SK-N-SH (cell line): ENCODE data around the gene DROSHA. TPM values are rescaled to one million over a fixed set of nuclear protein-coding genes. Genes with fewer than 3 reads are reported as not detected.

Experiments
- CTCF ChIA-PET: fragments of 300-600, 350-600 bp; formaldehyde crosslinking; extraction: SDS; loops from one replicate; lab custom pipeline; 2021; lab: Yijun Ruan, JAX
- POLR2A ChIA-PET: fragments of 350-600 bp; sonication (Branson Sonifier 250); formaldehyde crosslinking; extraction: SDS; loops from one replicate; lab custom pipeline; 2020; ENCODE audit warnings: antibody characterized with exemption, inconsistent platforms; lab: Yijun Ruan, JAX
- DNase-seq: peaks from one replicate; pipeline ENCODE4 v3.0.0; 2012
- H2AFZ ChIP-seq: fragments of 200-600 bp; sonication (generic); 2 replicates; pipeline ENCODE4 v1.8.1; 2016; ENCODE audit warnings: antibody characterized with exemption, mild to moderate bottlenecking, low read depth
- H3F3A ChIP-seq: fragments of 200-600 bp; sonication (generic); replicated peaks from 2 replicates; pipeline ENCODE3; 2016; ENCODE audit warnings: antibody characterized with exemption, mild to moderate bottlenecking; ENCODE audit not compliant: insufficient read depth
- H3K27ac ChIP-seq, 2 experiments: fragments of 200-500 bp in 1 of 2; fragments of 200-600 bp in 1 of 2; sonication (Bioruptor generic) in 1 of 2; sonication (generic), shearing (Covaris generic) in 1 of 2; 2 replicates each; pipeline versions ENCODE4 v1.5.1 to v1.6.1; 2014 to 2016; ENCODE audit warnings: low read depth in 2 of 2, inconsistent platforms in 1 of 2, low read length in 1 of 2, mild to moderate bottlenecking in 1 of 2, mixed read lengths in 1 of 2
- H3K27me3 ChIP-seq: fragments of 200-600 bp; sonication (generic), shearing (Covaris generic); 2 replicates; pipeline ENCODE4 v1.6.1; 2016; ENCODE audit warnings: mixed run types; ENCODE audit not compliant: insufficient read depth
- H3K36me3 ChIP-seq, 2 experiments: fragments of 200-500 bp in 1 of 2; fragments of 200-600 bp in 1 of 2; sonication (Bioruptor generic) in 1 of 2; sonication (generic) in 1 of 2; replicated peaks in 1 of 2; 2 replicates each; pipeline versions ENCODE3 to v1.5.1; 2014 to 2016; ENCODE audit warnings: low read length in 1 of 2, mild to moderate bottlenecking in 1 of 2; ENCODE audit not compliant: insufficient read depth in 2 of 2, control insufficient read depth in 1 of 2
- H3K4me1 ChIP-seq, 2 experiments: fragments of 200-500 bp in 1 of 2; fragments of 200-600 bp in 1 of 2; sonication (Bioruptor generic) in 1 of 2; sonication (generic), shearing (Covaris generic) in 1 of 2; 2 replicates each; pipeline versions ENCODE4 v1.5.1 to v1.6.1; 2014 to 2016; ENCODE audit warnings: low read depth in 1 of 2, low read length in 1 of 2, mixed run types in 1 of 2; ENCODE audit not compliant: insufficient read depth in 2 of 2, control insufficient read depth in 1 of 2
- H3K4me2 ChIP-seq: fragments of 200-600 bp; sonication (generic), shearing (Covaris generic); 2 replicates; pipeline ENCODE4 v1.6.1; 2017; ENCODE audit warnings: mixed run types
- H3K4me3 ChIP-seq, 2 experiments: fragments of 200-500 bp in 1 of 2; fragments of 200-600 bp in 1 of 2; sonication (Bioruptor generic) in 1 of 2; sonication (generic), shearing (Covaris generic) in 1 of 2; 2 replicates each; pipeline versions ENCODE4 v1.5.1 to v1.8.1; 2014 to 2016; ENCODE audit warnings: low read depth in 2 of 2, inconsistent platforms in 1 of 2, low read length in 1 of 2, mild to moderate bottlenecking in 1 of 2, mixed read lengths in 1 of 2, moderate library complexity in 1 of 2
- H3K79me2 ChIP-seq: fragments of 200-600 bp; sonication (generic); 2 replicates; pipeline ENCODE4 v1.8.1; 2017; ENCODE audit warnings: mild to moderate bottlenecking; ENCODE audit not compliant: insufficient read depth
- H3K9ac ChIP-seq: fragments of 200-600 bp; sonication (generic); 2 replicates; pipeline ENCODE4 v1.6.1; 2017; ENCODE audit warnings: mixed run types
- H3K9me2 ChIP-seq: fragments of 200-600 bp; sonication (generic); 2 replicates; pipeline ENCODE4 v1.6.1; 2017; ENCODE audit warnings: mixed run types
- H3K9me3 ChIP-seq: fragments of 200-600 bp; sonication (generic); 2 replicates; pipeline ENCODE4 v1.6.1; 2017; ENCODE audit warnings: mixed run types, mild to moderate bottlenecking, moderate library complexity
- H4K20me1 ChIP-seq: fragments of 200-600 bp; sonication (generic); 2 replicates; pipeline ENCODE4 v1.6.1; 2017; ENCODE audit warnings: mild to moderate bottlenecking, mixed run types; ENCODE audit not compliant: insufficient read depth
- CHD2 ChIP-seq: fragments of 150-350 bp; IDR thresholded peaks from 2 replicates; pipeline ENCODE4 v1.6.1; 2018; ENCODE audit warnings: low read length; ENCODE audit not compliant: partially characterized antibody
- CTCF ChIP-seq: fragments of 200-600 bp; sonication (generic); IDR thresholded peaks from 2 replicates; pipeline ENCODE4 v1.6.1; 2017; ENCODE audit warnings: antibody characterized with exemption, mild to moderate bottlenecking, moderate library complexity
- FOSL2 ChIP-seq: IDR thresholded peaks from 2 replicates; pipeline ENCODE4 v1.4.0; 2012; ENCODE audit warnings: low read depth, mild to moderate bottlenecking, moderate library complexity, borderline replicate concordance
- FOXJ3 ChIP-seq: sonication (generic); formaldehyde crosslinking; IDR thresholded peaks from 2 replicates; pipeline ENCODE4 v1.5.1; 2020; ENCODE audit warnings: mild to moderate bottlenecking, missing genetic modification reagents
- FOXM1 ChIP-seq: IDR thresholded peaks from 2 replicates; pipeline ENCODE4 v1.4.0; 2012; ENCODE audit warnings: low read depth, mild to moderate bottlenecking
- GABPA ChIP-seq: IDR thresholded peaks from 2 replicates; pipeline ENCODE4 v1.4.0; 2012; ENCODE audit warnings: low read depth, mild to moderate bottlenecking
- GATA2 ChIP-seq: sonication (generic); formaldehyde crosslinking; IDR thresholded peaks from 2 replicates; pipeline ENCODE4 v1.5.0; 2020; ENCODE audit warnings: mild to moderate bottlenecking, missing genetic modification reagents
- IRF3 ChIP-seq: fragments of 150-350 bp; IDR thresholded peaks from 2 replicates; pipeline ENCODE4 v1.6.1; 2016; ENCODE audit warnings: mild to moderate bottlenecking, low read depth, low read length
- MAX ChIP-seq: IDR thresholded peaks from 2 replicates; pipeline ENCODE4 v1.4.0; 2012; ENCODE audit warnings: low read depth
- MXI1 ChIP-seq: IDR thresholded peaks from 2 replicates; pipeline ENCODE4 v1.6.1; 2012; ENCODE audit warnings: mild to moderate bottlenecking, low read depth, low read length, improper control_type of control experiment
- NFIC ChIP-seq: IDR thresholded peaks from 2 replicates; pipeline ENCODE4 v1.4.0; 2012; ENCODE audit warnings: borderline replicate concordance
- NRF1 ChIP-seq: IDR thresholded peaks from 2 replicates; pipeline ENCODE4 v1.6.1; 2012; ENCODE audit warnings: low read depth, mild to moderate bottlenecking, low read length
- PBX3 ChIP-seq: IDR thresholded peaks from 2 replicates; pipeline ENCODE4; 2012
- POLR2AphosphoS5 ChIP-seq: IDR thresholded peaks from 2 replicates; pipeline ENCODE4 v1.6.1; 2012; ENCODE audit warnings: low read depth, low read length
- RAD21 ChIP-seq: IDR thresholded peaks from 2 replicates; pipeline ENCODE4 v1.6.1; 2012; ENCODE audit warnings: mild to moderate bottlenecking, low read length
- REST ChIP-seq: IDR thresholded peaks from 2 replicates; pipeline ENCODE4 v1.6.1; 2012; ENCODE audit warnings: mild to moderate bottlenecking, low read depth, low read length, moderate library complexity
- SIN3A ChIP-seq: IDR thresholded peaks from 2 replicates; pipeline ENCODE4 v1.6.1; 2012; ENCODE audit warnings: low read depth, mild to moderate bottlenecking, low read length, moderate library complexity, borderline replicate concordance
- SMC3 ChIP-seq: IDR thresholded peaks from 2 replicates; pipeline ENCODE4 v1.6.1; 2012; ENCODE audit warnings: low read depth, low read length, improper control_type of control experiment
- TCF12 ChIP-seq: IDR thresholded peaks from 2 replicates; pipeline ENCODE4 v1.4.0; 2012
- USF1 ChIP-seq: IDR thresholded peaks from 2 replicates; pipeline ENCODE4 v1.4.0; 2012; ENCODE audit warnings: low read depth, borderline replicate concordance
- WGBS: methylation state at CpG from one replicate; pipeline ENCODE4 v1.1.6; 2017; ENCODE audit warnings: low lambda C conversion rate; 5-methylcytosine and 5-hydroxymethylcytosine counted together
- polyA plus RNA-seq, 3 experiments: library from polyadenylated mRNA; depleted of rRNA; stranded (reverse); fragments of >200 nt; gene quantifications; 2 replicates each; pipeline ENCODE4 v1.2.3, GENCODE V29; 2012

Gene DROSHA
- polyA plus RNA-seq, 1 of the 3 experiments (the other 2 are of a cell fraction): 49.3 TPM

- Histone ChIP-seq H3K79me2 (no peaks in the 10 kb centered on the region), H4K20me1 (no peaks in the 10 kb centered on the region), H3K9me3 (no peaks in the 10 kb centered on the region), H3F3A (no peaks in the 10 kb centered on the region), H3K9ac (no peak overlapping the region), H3K27me3 (no peaks in the 10 kb centered on the region), H3K27ac (no peak overlapping the region), H3K4me2 (no peak overlapping the region), H3K4me1 (peaks cover 4 to 7% of the 10 kb centered on the region in 2 experiments; a peak in 3 of 4 replicates), H3K4me3 (no peak overlapping the region), H3K36me3 (peaks cover 59 to 81% of the 10 kb centered on the region in 2 experiments), H2AFZ (no peak overlapping the region), H3K9me2 (no peaks in the 10 kb centered on the region)
- CTCF ChIA-PET: interaction anchor here (0.7 to 1.0 kb wide), 2 partner anchors 8 to 48 kb away, joined by 3 read pairs; no protein-coding TSS in a partner anchor
- TF ChIP-seq RAD21: peak; percentile 39
- TF ChIP-seq CTCF: peak; percentile 54
- no peak for TF ChIP-seq CHD2
- TF ChIP-seq FOXM1: no peak
- TF ChIP-seq NFIC: no peak
- no peak for DNase-seq
- POLR2A ChIA-PET: no interaction called here
- 100% methylated on average over 2 of the region's 2 CpGs for WGBS
These were observed 44.4 kb downstream of the DROSHA start for GRCh38 chr5:31487506-31487905.

GRCh38 chr5:31486441-31486840 is 45.5 kb downstream of the DROSHA start:
- no peak overlapping the region for H3K4me2 ChIP-seq
- no peak overlapping the region for H3K4me3 ChIP-seq
- no peak overlapping the region for H2AFZ ChIP-seq
- no peak overlapping the region for H3K27ac ChIP-seq
- H3K27me3 ChIP-seq: no peaks in the 10 kb centered on the region
- H4K20me1 ChIP-seq: no peaks in the 10 kb centered on the region
- DNase-seq: no peak
- POLR2A ChIA-PET: no interaction called here
- peaks cover 66 to 81% of the 10 kb centered on the region in 2 experiments for H3K36me3 ChIP-seq
- CTCF ChIA-PET: no interaction called here
- no peaks in the 10 kb centered on the region for H3K79me2 ChIP-seq
- 90% methylated on average over 6 of the region's 6 CpGs for WGBS
- H3K9me3 ChIP-seq: no peaks in the 10 kb centered on the region
- no peaks in the 10 kb centered on the region for H3F3A ChIP-seq
- H3K9ac ChIP-seq: no peak overlapping the region
- H3K9me2 ChIP-seq: no peaks in the 10 kb centered on the region
- peaks cover 4 to 7% of the 10 kb centered on the region in 2 experiments; a peak in 3 of 4 replicates for H3K4me1 ChIP-seq
- TF ChIP-seq MXI1 (no peak), CHD2 (no peak), IRF3 (no peak), GABPA (no peak), GATA2 (CRISPR knock-in tag) (no peak), TCF12 (no peak), SMC3 (no peak), FOSL2 (no peak), PBX3 (no peak), NRF1 (no peak), POLR2AphosphoS5 (no peak), REST (no peak), MAX (no peak), USF1 (no peak), RAD21 (no peak), FOXJ3 (no peak), SIN3A (no peak)
